Astrocyte of the hippocampus (primary cell): Measurements from ENCODE around the gene OGFOD2.

Experiments used
- DNase-seq: peaks from one replicate; pipeline ENCODE4 v3.0.0; 2011; ENCODE audit warnings: low read depth, low spot score

OGFOD2 gene

GRCh38 chr12:122977153-122977552 is 2.1 kb downstream of the OGFOD2 start:
- no peak for DNase-seq

DNA sequence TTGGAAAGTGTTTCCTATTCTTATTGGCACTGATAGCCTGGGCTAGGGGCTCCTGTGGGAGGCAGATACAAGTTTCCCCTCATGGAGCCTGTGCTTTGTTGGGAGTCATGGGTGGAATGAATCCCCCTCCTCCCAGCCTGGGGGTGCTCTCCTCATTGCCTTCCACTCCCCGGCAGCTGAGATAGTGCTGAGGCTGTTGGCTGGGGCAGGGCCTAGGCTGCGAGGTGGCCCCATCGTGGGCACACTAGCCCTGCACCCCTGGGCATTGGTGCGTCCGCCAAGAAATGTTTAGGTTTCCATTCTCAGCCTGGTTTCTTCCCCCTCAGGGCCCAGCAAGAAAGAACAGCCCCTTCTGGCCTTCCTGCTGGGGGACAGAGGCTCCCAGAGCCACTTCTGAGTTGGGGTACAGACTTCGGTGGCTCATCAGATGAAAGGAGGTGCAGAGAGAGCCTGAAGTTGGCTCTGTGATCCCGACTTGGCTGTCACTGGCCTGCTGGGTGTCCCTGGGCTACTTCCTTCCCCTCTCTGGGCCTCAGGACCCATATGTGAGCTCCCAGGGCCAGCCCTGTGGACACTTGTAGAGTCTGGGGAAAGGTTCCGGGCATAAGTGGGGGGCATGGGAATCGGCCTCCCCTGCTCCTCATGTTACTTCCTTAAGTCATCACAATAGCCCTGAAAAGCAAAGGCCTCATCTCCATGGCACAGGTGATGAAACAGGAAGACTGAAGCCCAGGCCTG is 2.8 kb downstream of the OGFOD2 start:
- no peak for DNase-seq

DNA sequence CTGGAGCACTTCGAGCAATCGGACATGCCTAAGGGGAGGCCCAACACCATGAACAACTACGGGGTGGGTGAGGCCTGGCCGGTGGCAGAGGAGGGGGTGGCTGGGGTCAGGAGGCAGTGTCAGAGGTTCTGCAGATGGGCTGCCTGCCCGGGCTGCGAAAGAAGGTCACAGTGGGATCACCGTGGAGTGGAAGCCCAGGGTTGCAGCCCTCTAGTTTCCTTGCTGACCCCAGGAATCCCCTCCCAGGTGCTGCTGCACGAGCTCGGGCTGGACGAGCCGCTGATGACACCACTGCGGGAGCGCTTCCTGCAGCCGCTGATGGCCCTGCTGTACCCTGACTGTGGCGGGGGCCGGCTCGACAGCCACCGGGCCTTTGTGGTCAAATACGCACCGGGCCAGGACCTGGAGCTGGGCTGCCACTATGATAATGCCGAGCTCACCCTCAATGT is 3.5 kb downstream of the OGFOD2 start:
- no peak for DNase-seq

DNA sequence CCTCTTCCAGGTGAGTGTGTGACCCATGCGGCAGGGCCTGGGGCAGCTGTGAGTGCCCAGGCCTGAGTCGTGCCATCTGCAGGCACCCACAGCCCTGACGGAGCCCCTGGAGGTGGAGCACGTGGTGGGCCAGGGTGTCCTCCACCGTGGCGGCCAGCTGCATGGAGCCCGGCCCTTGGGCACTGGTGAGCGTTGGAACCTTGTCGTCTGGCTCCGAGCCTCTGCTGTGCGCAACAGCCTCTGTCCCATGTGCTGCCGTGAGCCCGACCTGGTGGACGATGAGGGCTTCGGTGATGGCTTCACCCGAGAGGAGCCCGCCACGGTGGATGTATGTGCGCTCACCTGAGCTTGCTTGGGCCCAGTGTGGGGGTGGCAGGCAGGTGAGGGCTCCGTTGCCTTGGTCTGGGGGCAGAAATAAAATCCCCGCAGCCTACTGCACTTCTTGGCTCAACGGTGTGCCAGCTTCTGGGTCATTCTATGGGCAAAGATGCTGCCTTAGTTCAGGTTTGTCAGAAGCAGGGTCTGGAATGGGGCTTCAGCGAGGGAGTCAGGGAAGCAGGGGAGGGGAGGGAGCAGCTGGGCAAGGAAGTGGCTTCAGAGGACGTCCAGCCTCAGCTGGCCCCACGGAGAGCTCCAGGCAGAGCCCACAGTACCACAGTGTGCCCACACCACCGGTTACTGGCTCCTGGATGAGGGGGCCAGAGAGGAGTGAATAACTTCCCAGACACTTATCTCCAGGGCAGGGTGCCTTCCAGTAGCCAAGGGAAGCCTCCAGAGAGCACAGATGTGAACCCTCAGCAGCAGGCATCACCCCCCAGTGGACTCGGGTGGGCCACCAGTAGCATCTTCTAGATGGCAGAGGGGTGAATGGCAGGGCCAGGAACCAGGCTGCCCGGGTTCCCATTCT is 4.2 kb downstream of the OGFOD2 start:
- no peak for DNase-seq

- no peak for DNase-seq
Measured at GRCh38 chr12:122979908-122980182, 4.8 kb downstream of the OGFOD2 start.

DNA sequence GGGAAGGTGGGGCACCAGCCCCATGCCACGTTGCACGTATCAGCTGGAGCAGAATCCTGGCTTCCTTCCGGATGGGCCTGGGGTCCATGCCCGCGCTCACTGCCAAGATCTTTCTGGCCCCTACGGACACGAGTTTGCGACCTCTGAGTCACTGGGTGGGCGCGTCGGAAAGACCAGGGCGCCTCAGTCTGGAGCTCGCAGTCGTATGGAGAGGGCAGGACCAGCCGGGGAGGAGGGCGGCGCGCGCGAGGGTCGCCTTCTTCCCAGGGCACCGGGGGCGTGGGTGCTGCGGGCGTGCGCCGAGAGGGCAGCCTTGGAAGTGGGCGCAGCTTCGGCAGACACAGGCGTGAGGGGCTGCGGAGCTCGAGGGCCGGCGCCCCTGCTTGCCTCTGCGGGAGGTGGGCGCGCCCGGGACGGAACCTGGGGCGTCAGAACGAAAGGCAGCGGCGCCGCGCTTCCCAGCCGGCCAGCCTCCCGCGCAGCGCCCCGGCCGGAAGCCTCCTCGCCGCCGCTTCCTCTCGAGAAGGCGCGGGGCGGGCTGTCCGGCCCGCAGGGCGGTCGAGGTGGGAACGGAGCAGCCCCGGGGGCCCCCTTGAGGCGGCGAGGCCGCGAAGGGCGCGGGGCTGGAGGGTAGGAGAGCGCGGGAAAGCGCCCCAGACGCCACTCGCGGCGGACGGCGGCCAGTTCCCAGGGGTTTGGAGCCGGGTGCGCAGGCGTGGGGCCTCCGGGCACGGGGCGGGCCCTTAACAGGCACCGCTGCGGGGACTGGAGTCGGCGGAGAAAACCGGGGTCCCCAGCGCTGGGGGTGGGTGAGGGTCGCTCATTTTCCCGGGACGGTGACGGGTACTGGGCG is 5.4 kb downstream of the OGFOD2 start, which contains the start of gene ARL6IP4:
TSS of gene ARL6IP4 (plus strand) at position 499 of the 853 bp plus-strand sequence. CDS start 459 bp downstream, outside the sequence.
- DNase-seq, result peak; percentile 86

DNA sequence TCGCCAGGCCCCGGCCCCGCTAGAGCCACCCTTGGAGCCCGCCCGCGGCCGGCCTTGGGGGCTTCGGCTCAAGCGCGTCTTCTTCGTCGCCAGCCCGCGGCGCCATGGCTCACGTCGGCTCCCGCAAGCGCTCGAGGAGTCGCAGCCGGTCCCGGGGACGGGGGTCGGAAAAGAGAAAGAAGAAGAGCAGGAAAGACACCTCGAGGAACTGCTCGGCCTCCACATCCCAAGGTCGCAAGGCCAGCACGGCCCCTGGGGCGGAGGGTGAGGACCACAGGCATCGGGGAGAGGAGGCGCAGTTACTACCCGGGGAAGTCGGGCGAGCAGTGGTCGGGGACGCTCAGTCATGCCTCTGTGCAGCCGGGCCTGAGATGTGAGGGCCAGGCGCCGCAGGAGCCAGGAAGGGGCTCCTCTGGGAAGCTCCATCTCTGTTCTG is 6.0 kb downstream of the OGFOD2 start:
- DNase-seq, result peak; percentile 65

DNA sequence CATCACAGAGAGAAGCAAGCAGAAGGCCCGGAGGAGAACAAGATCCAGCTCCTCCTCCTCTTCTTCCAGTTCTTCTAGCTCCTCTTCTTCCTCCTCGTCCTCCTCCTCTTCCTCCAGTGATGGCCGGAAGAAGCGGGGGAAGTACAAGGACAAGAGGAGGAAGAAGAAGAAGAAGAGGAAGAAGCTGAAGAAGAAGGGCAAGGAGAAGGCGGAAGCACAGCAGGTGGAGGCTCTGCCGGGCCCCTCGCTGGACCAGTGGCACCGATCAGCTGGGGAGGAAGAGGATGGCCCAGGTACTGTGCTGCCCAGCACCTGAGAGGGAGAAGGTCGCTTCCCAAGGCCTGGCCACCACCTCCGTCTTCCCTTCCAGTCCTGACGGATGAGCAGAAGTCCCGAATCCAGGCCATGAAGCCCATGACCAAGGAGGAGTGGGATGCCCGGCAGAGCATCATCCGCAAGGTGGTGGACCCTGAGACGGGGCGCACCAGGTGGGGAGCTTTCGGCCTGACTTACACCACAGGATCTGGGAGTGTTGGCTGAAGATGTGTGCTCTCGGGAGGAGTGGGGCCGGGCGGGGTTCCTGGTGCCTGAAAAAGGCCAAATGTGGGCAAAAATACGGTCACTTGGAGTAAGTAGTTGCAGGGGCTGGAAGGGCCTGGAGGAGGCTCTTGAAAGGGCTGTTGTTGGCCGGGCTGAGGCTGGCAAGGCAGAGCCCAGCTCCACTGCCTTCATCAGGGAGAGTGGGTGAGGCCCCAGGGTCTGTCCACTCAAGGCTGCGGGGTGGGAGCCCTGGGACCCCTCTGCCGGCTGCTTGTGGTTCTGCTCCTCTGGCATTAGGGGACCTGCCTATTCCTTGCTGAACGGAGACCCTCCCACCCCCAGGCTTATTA is 6.8 kb downstream of the OGFOD2 start:
- DNase-seq, result no peak

DNA sequence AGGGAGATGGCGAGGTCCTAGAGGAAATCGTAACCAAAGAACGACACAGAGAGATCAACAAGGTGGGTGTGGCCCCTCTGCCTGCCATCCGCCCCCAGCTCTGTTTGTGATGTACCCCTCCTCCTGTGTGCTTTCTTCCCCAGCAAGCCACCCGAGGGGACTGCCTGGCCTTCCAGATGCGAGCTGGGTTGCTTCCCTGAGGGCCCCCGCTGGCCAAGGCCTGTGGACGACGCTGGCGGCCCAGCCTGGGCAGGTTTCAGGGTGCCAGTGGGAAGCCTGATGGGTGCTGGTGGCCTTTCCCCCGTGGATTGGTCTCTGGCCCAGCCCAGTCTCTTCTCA is 7.4 kb downstream of the OGFOD2 start:
- no peak for DNase-seq

DNA sequence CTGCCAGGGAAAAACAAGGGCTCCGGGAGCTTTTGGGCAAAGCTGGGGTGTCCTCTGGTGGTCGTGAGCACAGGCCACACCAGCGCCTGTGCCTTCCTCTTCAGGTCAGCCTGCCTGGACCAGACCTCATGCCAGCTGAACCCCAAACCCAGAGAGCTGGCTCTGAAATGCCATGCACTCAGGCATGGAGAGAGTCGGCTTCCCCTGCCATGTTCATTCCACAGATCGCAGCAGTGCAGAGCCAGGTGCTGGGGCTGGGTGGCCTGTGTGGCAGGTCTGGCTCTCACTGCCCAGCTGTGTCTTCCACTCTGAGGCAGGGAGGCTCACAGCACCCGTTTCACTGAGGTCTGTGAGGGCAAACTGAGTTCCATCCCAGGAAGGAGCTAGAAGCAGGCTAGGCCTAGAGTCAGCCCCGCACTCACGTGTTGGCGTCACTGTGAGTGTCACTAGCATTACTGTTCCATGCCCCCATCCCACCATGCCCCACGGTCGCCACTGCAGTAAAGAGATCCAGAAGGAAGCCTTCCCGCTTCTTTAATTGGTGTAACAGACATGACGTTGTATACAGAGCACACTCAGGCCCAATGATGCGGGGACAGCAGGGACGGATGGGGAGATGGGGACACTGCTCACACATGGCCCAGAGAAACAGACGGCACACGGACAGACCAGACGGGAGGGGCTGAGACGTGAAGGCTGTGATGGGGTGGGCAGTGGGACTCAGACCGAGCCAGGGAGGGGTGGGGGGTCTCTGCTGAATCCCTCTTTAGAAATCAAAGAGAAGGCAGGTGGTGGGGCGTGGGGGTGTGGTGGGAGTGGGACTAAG is 8.1 kb downstream of the OGFOD2 start:
- DNase-seq, result no peak

GRCh38 chr12:122983789-122984515 is 8.9 kb downstream of the OGFOD2 start:
- DNase-seq, result no peak

GRCh38 chr12:122984612-122985337 is 9.7 kb downstream of the OGFOD2 start:
- DNase-seq, result no peak

GRCh38 chr12:122985338-122986257 is 10.6 kb downstream of the OGFOD2 start:
- DNase-seq, result no peak

- no peak for DNase-seq
Measured at GRCh38 chr12:122986258-122986871, 11.3 kb downstream of the OGFOD2 start.

GRCh38 chr12:122987086-122987951 is 12.3 kb downstream of the OGFOD2 start:
- no peak for DNase-seq

DNA sequence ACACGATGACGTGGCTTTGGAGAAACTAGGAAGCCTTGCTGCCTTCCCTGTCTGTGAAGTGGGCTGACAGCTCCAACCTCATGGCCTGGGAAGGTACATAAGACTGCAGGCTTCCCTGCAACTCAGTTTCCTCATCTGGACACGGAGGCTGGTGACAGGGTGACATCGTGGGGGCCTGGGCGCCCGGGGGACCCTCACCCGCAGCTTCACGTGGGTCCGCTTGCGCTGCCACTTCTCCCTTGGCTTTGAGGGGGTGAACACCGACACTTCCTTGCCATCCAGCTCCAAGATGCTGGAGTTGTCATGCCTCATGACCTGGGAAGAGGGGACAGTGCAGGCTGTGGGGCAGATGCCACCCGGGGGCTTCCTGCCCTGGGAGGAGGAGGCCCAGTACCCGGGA is 13.0 kb downstream of the OGFOD2 start:
- DNase-seq, result no peak
